NCI-H1092 treated with DMSO at 0.1 percent for 48 hours (cell line): ENCODE data around the gene TMEM141.
A peak's percentile ranks its signal among the peaks of the same experiment; 100 is the strongest.
"Not testable (repeated sequence)": the region's sequence is repeated elsewhere in the genome, so short reads cannot be mapped to it uniquely, and the experiment has no call there.

Experiments
- DNase-seq: peaks from one replicate; lab custom pipeline; 2025; lab: John Stamatoyannopoulos, UW

The TMEM141 gene

GRCh38 chr9:136755302-136756133 lies 35.6 kb upstream of the TMEM141 start:
- DNase-seq: not testable (repeated sequence)

- no peak for DNase-seq
These were observed 35.1 kb upstream of the TMEM141 start for GRCh38 chr9:136756134-136756438.

GRCh38 chr9:136756836-136757235 lies 34.3 kb upstream of the TMEM141 start:
- DNase-seq: no peak

GRCh38 chr9:136757328-136757727 lies 33.8 kb upstream of the TMEM141 start:
- no peak for DNase-seq

- DNase-seq: no peak
These were observed 33.4 kb upstream of the TMEM141 start for GRCh38 chr9:136757751-136758140.

GRCh38 chr9:136759001-136759400 lies 32.1 kb upstream of the TMEM141 start:
- DNase-seq: no peak

- no peak for DNase-seq
These were observed 31.5 kb upstream of the TMEM141 start for GRCh38 chr9:136759436-136760325.

- no peak for DNase-seq
These were observed 30.7 kb upstream of the TMEM141 start for GRCh38 chr9:136760424-136760823.

- DNase-seq: peak; percentile 34
These were observed 30.2 kb upstream of the TMEM141 start for GRCh38 chr9:136760834-136761544.

- DNase-seq: no peak
These were observed 29.6 kb upstream of the TMEM141 start for GRCh38 chr9:136761545-136761981.

GRCh38 chr9:136762221-136762691 lies 28.9 kb upstream of the TMEM141 start:
- DNase-seq: no peak

GRCh38 chr9:136762915-136763648 lies 28.1 kb upstream of the TMEM141 start:
- no peak for DNase-seq

- no peak for DNase-seq
These were observed 27.5 kb upstream of the TMEM141 start for GRCh38 chr9:136763649-136764035.

GRCh38 chr9:136764301-136764891 lies 26.7 kb upstream of the TMEM141 start, which contains the start of gene LCN15:
LCN15 (minus strand) TSS chr9:136764518; CDS start chr9:136764488, 30 bp downstream.
- peak; percentile 50 for DNase-seq

GRCh38 chr9:136765041-136765440 lies 26.1 kb upstream of the TMEM141 start:
- DNase-seq: no peak

GRCh38 chr9:136765745-136766409 lies 25.3 kb upstream of the TMEM141 start:
- DNase-seq: not testable (repeated sequence)

- DNase-seq: peak; percentile 34
These were observed 24.6 kb upstream of the TMEM141 start for GRCh38 chr9:136766410-136767120.

- peak; percentile 32 for DNase-seq
These were observed 21.4 kb upstream of the TMEM141 start for GRCh38 chr9:136769710-136770191.

GRCh38 chr9:136771907-136772415 lies 19.2 kb upstream of the TMEM141 start:
- DNase-seq: no peak
